Endothelial cell of umbilical vein (primary cell): ENCODE data around the gene COPS9. TPM values are rescaled to one million over a fixed set of nuclear protein-coding genes. Genes with fewer than 3 reads are reported as not detected.

Experiments
- BruUV-seq: library from RNA; stranded (reverse); fragments of 400-500 nt; replicated peaks from 2 replicates; lab custom pipeline; 2021; lab: Mats Ljungman, UMichigan
- CTCF ChIA-PET: fragments of 300-600, 350-600 bp; sonication (Branson Sonifier 250); formaldehyde crosslinking; loops from one replicate; lab custom pipeline; 2021; ENCODE audit warnings: antibody characterized with exemption, inconsistent platforms; lab: Charles Lee
- POLR2A ChIA-PET: fragments of 300-600, 350-600 bp; sonication (Branson Sonifier 250); formaldehyde crosslinking; loops from one replicate; lab custom pipeline; 2021; ENCODE audit warnings: antibody characterized with exemption, inconsistent platforms; lab: Charles Lee
- DNase-seq: peaks from one replicate; pipeline ENCODE4 v3.0.0-alpha.2; 2011; ENCODE audit warnings: low read depth, low spot score
- FAIRE-seq: peaks from 2 replicates; lab custom pipeline; 2011; peaks lifted over from hg19 to GRCh38; lab: Jason Lieb, UNC
- H2AFZ ChIP-seq: 2 replicates; pipeline ENCODE4 v1.6.0; 2012; ENCODE audit warnings: low read depth, low read length, control low read depth, inconsistent platforms
- H3K27ac ChIP-seq: 2 replicates; pipeline ENCODE4 v1.5.1; 2011; ENCODE audit warnings: low read depth, mild to moderate bottlenecking, control low read depth, low read length, moderate library complexity; ENCODE audit not compliant: insufficient read depth
- H3K27me3 ChIP-seq, 2 experiments: 2 replicates each; pipeline versions ENCODE4 v1.6.0 to v1.6.1; 2011; ENCODE audit warnings: low read length in 2 of 2, mixed read lengths in 1 of 2; ENCODE audit not compliant: control insufficient read depth in 2 of 2, insufficient read depth in 2 of 2
- H3K36me3 ChIP-seq, 2 experiments: 2 replicates in 1 of 2; 3 replicates in 1 of 2; pipeline ENCODE4 v1.5.1; 2011; ENCODE audit warnings: low read length in 2 of 2, mild to moderate bottlenecking in 1 of 2, moderate library complexity in 1 of 2; ENCODE audit not compliant: control insufficient read depth in 2 of 2, insufficient read depth in 2 of 2; ENCODE audit errors: extremely low read depth in 1 of 2
- H3K4me1 ChIP-seq: 3 replicates; pipeline ENCODE4 v1.5.1; 2011; ENCODE audit warnings: mild to moderate bottlenecking, low read length; ENCODE audit not compliant: control insufficient read depth, insufficient read depth; ENCODE audit errors: extremely low read depth
- H3K4me2 ChIP-seq: 2 replicates; pipeline ENCODE4 v1.6.1; 2011; ENCODE audit warnings: low read length, control low read depth, mixed read lengths; ENCODE audit not compliant: insufficient read depth
- H3K4me3 ChIP-seq, 3 experiments: fragments of 200-600 bp in 1 of 3; sonication (generic), shearing (Covaris generic) in 1 of 3; replicated peaks in 1 of 3; 2 replicates each; pipeline ENCODE4 v1.5.1; 2011 to 2016; ENCODE audit warnings: control low read depth in 3 of 3, low read length in 3 of 3, mild to moderate bottlenecking in 2 of 3, inconsistent platforms in 1 of 3, low read depth in 1 of 3, moderate library complexity in 1 of 3; ENCODE audit not compliant: insufficient read depth in 1 of 3
- H3K79me2 ChIP-seq: 2 replicates; pipeline ENCODE4 v1.6.0; 2012; ENCODE audit warnings: low read length, inconsistent platforms; ENCODE audit not compliant: control insufficient read depth, insufficient read depth
- H3K9ac ChIP-seq: replicated peaks from 2 replicates; pipeline ENCODE3; 2011; ENCODE audit warnings: low read length, control low read depth; ENCODE audit not compliant: insufficient read depth; ENCODE audit errors: extremely low read depth
- H3K9me1 ChIP-seq: replicated peaks from 3 replicates; pipeline ENCODE4 v1.6.0; 2011; ENCODE audit warnings: mild to moderate bottlenecking, low read length; ENCODE audit not compliant: control insufficient read depth, insufficient read depth; ENCODE audit errors: extremely low read depth
- H3K9me3 ChIP-seq: replicated peaks from 2 replicates; pipeline ENCODE4 v1.5.1; 2012; ENCODE audit warnings: low read length, inconsistent platforms; ENCODE audit not compliant: control insufficient read depth, insufficient read depth
- H4K20me1 ChIP-seq: replicated peaks from 2 replicates; pipeline ENCODE3; 2011; ENCODE audit warnings: mild to moderate bottlenecking, low read length; ENCODE audit not compliant: control insufficient read depth, insufficient read depth; ENCODE audit errors: extremely low read depth
- CTCF ChIP-seq, 2 donors: IDR thresholded peaks; 1 replicate in 1 of 2; 2 replicates in 1 of 2; pipeline ENCODE4 v1.5.1; 2011; ENCODE audit warnings: low read length in 2 of 2, mild to moderate bottlenecking in 2 of 2, moderate library complexity in 2 of 2, control low read depth in 1 of 2, inconsistent platforms in 1 of 2, low read depth in 1 of 2; ENCODE audit not compliant: insufficient read depth in 1 of 2; ENCODE audit errors: extremely low read depth in 1 of 2
- EZH2 ChIP-seq: IDR thresholded peaks from 2 replicates; pipeline ENCODE4 v1.6.1; 2012; ENCODE audit warnings: borderline replicate concordance, low read depth, mild to moderate bottlenecking, moderate library complexity, low read length, inconsistent platforms; ENCODE audit not compliant: severe bottlenecking
- FOS ChIP-seq: IDR thresholded peaks from 2 replicates; pipeline ENCODE4 v1.6.1; 2011; ENCODE audit warnings: mild to moderate bottlenecking, low read length, moderate library complexity, borderline replicate concordance; ENCODE audit not compliant: insufficient read depth
- GATA2 ChIP-seq: IDR thresholded peaks from 2 replicates; pipeline ENCODE4 v1.7.0; 2011; ENCODE audit warnings: low read depth, mild to moderate bottlenecking, moderate library complexity, mixed read lengths, low read length; ENCODE audit not compliant: insufficient read length, insufficient read depth
- JUN ChIP-seq: IDR thresholded peaks from 2 replicates; pipeline ENCODE4 v1.6.1; 2011; ENCODE audit warnings: borderline replicate concordance, low read depth; ENCODE audit not compliant: insufficient read length, insufficient read depth
- MAX ChIP-seq: IDR thresholded peaks from 2 replicates; pipeline ENCODE4 v1.6.1; 2011; ENCODE audit not compliant: insufficient read depth, insufficient read length
- MYC ChIP-seq: IDR thresholded peaks from one replicate; pipeline ENCODE4 v1.6.1; 2011; ENCODE audit warnings: mild to moderate bottlenecking, low read depth, low read length
- POLR2A ChIP-seq: IDR thresholded peaks from 2 replicates; pipeline ENCODE4 v1.6.1; 2012; ENCODE audit warnings: low read depth, mild to moderate bottlenecking, control low read depth, low read length
- POLR2AphosphoS5 ChIP-seq: IDR thresholded peaks from 2 replicates; pipeline ENCODE4 v1.6.1; 2012; ENCODE audit warnings: low read depth, mild to moderate bottlenecking, control low read depth, low read length, moderate library complexity; ENCODE audit not compliant: insufficient read depth
- dilution Hi-C: fragments of 300-500 bp; cut with MboI; formaldehyde crosslinking; loops from one replicate; pipeline ENCODE4 v1.15.0; 2019; ENCODE audit warnings: low sequenced_read_pairs; ENCODE audit not compliant: extremely low pct_ligation_motif_present
- intact Hi-C: fragments of 100-400 bp; cut with micrococcal nuclease; formaldehyde crosslinking; loops from one replicate; pipeline ENCODE4 v1.10.0; 2022
- polyA plus RNA-seq, 4 experiments: library from polyadenylated mRNA; depleted of rRNA in 3 of 4; stranded (reverse) in 3 of 4; unstranded in 1 of 4; fragments of >200 nt; gene quantifications; 2 replicates each; pipeline versions ENCODE4 v1.2.1 to v1.2.3, GENCODE V29; 2011 to 2012; ENCODE audit warnings: missing spikeins in 1 of 4
- total RNA-seq: library from RNA; stranded (reverse); gene quantifications from 2 replicates; pipeline ENCODE4 v1.2.3, GENCODE V29; 2021

Gene COPS9
- total and polyA plus RNA-seq, 2 donors (not counting 3 experiments of a cell fraction or from before 2014, with no cell fraction given): 196 to 361 TPM

- DNase-seq: no peak
- Histone ChIP-seq H3K9ac (no peak overlapping the region), H4K20me1 (no peaks in the 10 kb centered on the region), H3K27me3 (no peaks in the 10 kb centered on the region), H2AFZ (no peak overlapping the region), H3K36me3 (no peaks in the 10 kb centered on the region), H3K4me3 (no peak overlapping the region), H3K27ac (no peak overlapping the region), H3K4me2 (no peak overlapping the region), H3K4me1 (no peaks in the 10 kb centered on the region), H3K9me3 (no peaks in the 10 kb centered on the region), H3K9me1 (no peaks in the 10 kb centered on the region), H3K79me2 (no peaks in the 10 kb centered on the region)
- TF ChIP-seq MYC (no peak), CTCF (IDR thresholded peaks at IDR 0.05; ENCODE audit: extremely low read depth in 1 of 2, insufficient read depth in 1 of 2, low read depth in 1 of 2, low read length in 2 of 2) (no peak), MAX (no peak), GATA2 (no peak), POLR2AphosphoS5 (no peak), FOS (no peak), EZH2 (no peak), POLR2A (no peak), JUN (no peak)
- FAIRE-seq: no peak
- BruUV-seq: no TSS peak
- ChIA-PET POLR2A (no interaction called here), CTCF (no interaction called here)
- intact Hi-C loops: no loop called here
- dilution Hi-C loops: no loop called here
These were observed 47.9 kb upstream of the COPS9 start for GRCh38 chr2:240183875-240184590.
